ENCODE data around the gene RAB25. TPM values are rescaled to one million over a fixed set of nuclear protein-coding genes. Genes with fewer than 3 reads are reported as not detected.

The RAB25 gene
- total and polyA plus RNA-seq, 2 of the 13 experiments (the other 11 are each of a cell fraction or from before 2014, with no cell fraction given): 0.20 to 0.22 TPM

DNA sequence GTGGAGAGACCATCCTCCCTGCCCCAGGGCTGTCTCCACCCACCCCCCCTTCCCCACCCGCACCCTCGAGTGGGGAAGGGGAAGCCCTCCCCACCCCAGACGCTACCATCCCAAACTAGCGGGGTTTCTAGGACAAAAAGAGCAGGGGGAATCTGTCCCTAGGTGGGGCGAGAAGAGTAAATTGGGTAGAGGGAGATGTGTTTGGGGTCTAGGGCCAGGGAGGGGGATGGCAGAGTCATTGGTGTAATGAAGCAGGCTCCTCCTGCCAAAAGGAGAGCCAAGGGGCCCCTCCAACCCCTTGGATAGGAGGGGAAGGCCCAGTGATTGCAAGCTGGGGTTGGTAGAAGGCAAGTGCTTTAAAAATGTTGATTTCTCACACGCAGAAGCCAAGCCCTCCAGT is 11.3 kb downstream of the RAB25 start:
- no peaks in the 10 kb centered on the region for H3K27me3 ChIP-seq (ENCODE audit: control insufficient read depth in 1 of 2, insufficient read depth in 2 of 2, low read length in 2 of 2)
- CTCF ChIA-PET (ENCODE audit: low intra/inter-chr PET ratio, low total read pairs): no interaction called here

More for the DNA sequence above, 11.3 kb downstream of the RAB25 start:
- H3K4me3 ChIP-seq (replicated peaks in 1 of 3; ENCODE audit: insufficient read depth in 1 of 3, low read depth in 2 of 3, low read length in 3 of 3): no peak overlapping the region
- no peaks in the 10 kb centered on the region for H3K9me3 ChIP-seq (ENCODE audit: low read length)
- H3K4me1 ChIP-seq (ENCODE audit: insufficient read depth, low read length): peaks cover 40% of the 10 kb centered on the region
- H3K9ac ChIP-seq (ENCODE audit: insufficient read depth, low read depth, low read length): no peak overlapping the region
- WGBS (ENCODE audit: low lambda C conversion rate): 74% methylated on average over 6 of the region's 6 CpGs
- no peaks in the 10 kb centered on the region for H3K79me2 ChIP-seq (ENCODE audit: insufficient read depth, low read length)
- BruUV-seq (replicated peaks): no TSS peak
- no peak overlapping the region for H3K27ac ChIP-seq (ENCODE audit: extremely low read length, insufficient read depth, low read length)
- POLR2A ChIA-PET: no interaction called here
- ATAC-seq (no peak), FAIRE-seq (no peak), DNase-seq (ENCODE audit: low spot score) (no peak)
- no peaks in the 10 kb centered on the region for H4K20me1 ChIP-seq (ENCODE audit: insufficient read depth, low read length)
- peaks cover 4 to 10% of the 10 kb centered on the region in 2 experiments; a peak in 4 of 5 replicates for H3K36me3 ChIP-seq (replicated peaks in 1 of 2; ENCODE audit: control insufficient read depth in 1 of 2, insufficient read depth in 2 of 2, low read length in 2 of 2)
- H3K4me2 ChIP-seq (ENCODE audit: low read depth, low read length): no peak overlapping the region
- in situ Hi-C loops (cut with HindIII; ENCODE audit: extremely low pct_ligation_motif_present, low pct_unique_long_range_greater_than_20kb): no loop called here
- intact Hi-C loops (cut with micrococcal nuclease; ENCODE audit: unreplicated experiment): no loop called here
- TF ChIP-seq RXRB (CRISPR knock-in tag; IDR thresholded peaks at IDR 0.05; ENCODE audit: borderline replicate concordance) (no peak), ZNF543 (CRISPR knock-in tag; IDR thresholded peaks at IDR 0.05) (no peak), ZNF589 (CRISPR knock-in tag; conservative IDR thresholded peaks at IDR 0.05) (no peak), ZMYM4 (CRISPR knock-in tag; IDR thresholded peaks at IDR 0.05) (no peak), HNRNPLL (IDR thresholded peaks at IDR 0.05; ENCODE audit: low read depth, low read length, poor library complexity, severe bottlenecking) (no peak), MYC (CRISPR knock-in tag; IDR thresholded peaks at IDR 0.05; ENCODE audit: borderline replicate concordance) (no peak), USF2 (IDR thresholded peaks at IDR 0.05; ENCODE audit: low read depth, low read length) (no peak), USF2 (CRISPR knock-in tag; IDR thresholded peaks at IDR 0.05; ENCODE audit: borderline replicate concordance) (no peak), CENPBD1 (CRISPR knock-in tag; IDR thresholded peaks at IDR 0.05; ENCODE audit: borderline replicate concordance, low read depth) (no peak), ISL2 (CRISPR knock-in tag; IDR thresholded peaks at IDR 0.05) (no peak), SPEN (CRISPR knock-in tag; IDR thresholded peaks at IDR 0.05; ENCODE audit: low read depth) (no peak), SNRNP70 (IDR thresholded peaks at IDR 0.05; ENCODE audit: low read depth, low read length) (no peak), FOSL1 (CRISPR knock-in tag; IDR thresholded peaks at IDR 0.05; ENCODE audit: borderline replicate concordance) (no peak), RFX1 (IDR thresholded peaks at IDR 0.05) (no peak), KLF6 (CRISPR knock-in tag; IDR thresholded peaks at IDR 0.05) (no peak), AGO2 (optimal IDR thresholded peaks at IDR 0.05; ENCODE audit: low read depth, low read length) (no peak)
- TF ChIP-seq, protein P1, sequence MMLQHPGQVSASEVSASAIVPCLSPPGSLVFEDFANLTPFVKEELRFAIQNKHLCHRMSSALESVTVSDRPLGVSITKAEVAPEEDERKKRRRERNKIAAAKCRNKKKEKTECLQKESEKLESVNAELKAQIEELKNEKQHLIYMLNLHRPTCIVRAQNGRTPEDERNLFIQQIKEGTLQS (CRISPR knock-in tag; IDR thresholded peaks at IDR 0.05): no peak
- TF ChIP-seq, protein P2, sequence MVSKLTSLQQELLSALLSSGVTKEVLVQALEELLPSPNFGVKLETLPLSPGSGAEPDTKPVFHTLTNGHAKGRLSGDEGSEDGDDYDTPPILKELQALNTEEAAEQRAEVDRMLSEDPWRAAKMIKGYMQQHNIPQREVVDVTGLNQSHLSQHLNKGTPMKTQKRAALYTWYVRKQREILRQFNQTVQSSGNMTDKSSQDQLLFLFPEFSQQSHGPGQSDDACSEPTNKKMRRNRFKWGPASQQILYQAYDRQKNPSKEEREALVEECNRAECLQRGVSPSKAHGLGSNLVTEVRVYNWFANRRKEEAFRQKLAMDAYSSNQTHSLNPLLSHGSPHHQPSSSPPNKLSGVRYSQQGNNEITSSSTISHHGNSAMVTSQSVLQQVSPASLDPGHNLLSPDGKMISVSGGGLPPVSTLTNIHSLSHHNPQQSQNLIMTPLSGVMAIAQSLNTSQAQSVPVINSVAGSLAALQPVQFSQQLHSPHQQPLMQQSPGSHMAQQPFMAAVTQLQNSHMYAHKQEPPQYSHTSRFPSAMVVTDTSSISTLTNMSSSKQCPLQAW (CRISPR knock-in tag; IDR thresholded peaks at IDR 0.05): no peak
- no peak overlapping the region for H2AFZ ChIP-seq (ENCODE audit: low read length)
